Mammary epithelial cell (primary cell): Measurements from ENCODE around the gene ANXA6.

ENCODE experiments used
- EZH2 ChIP-seq: IDR thresholded peaks from 2 replicates; pipeline ENCODE4 v1.6.1; 2012; ENCODE audit warnings: low read length, inconsistent platforms, borderline replicate concordance
- TF ChIP-seq, protein P1 (sequence below), 2 donors: IDR thresholded peaks in 1 of 2; conservative IDR thresholded peaks in 1 of 2; 2 replicates each; pipeline ENCODE4 v1.5.1; 2011 to 2012; ENCODE audit warnings: inconsistent platforms in 2 of 2, low read length in 2 of 2, mild to moderate bottlenecking in 2 of 2, control low read depth in 1 of 2, low read depth in 1 of 2; ENCODE audit not compliant: insufficient read depth in 1 of 2; ENCODE audit errors: extremely low read depth in 1 of 2

- TF ChIP-seq, protein P1, sequence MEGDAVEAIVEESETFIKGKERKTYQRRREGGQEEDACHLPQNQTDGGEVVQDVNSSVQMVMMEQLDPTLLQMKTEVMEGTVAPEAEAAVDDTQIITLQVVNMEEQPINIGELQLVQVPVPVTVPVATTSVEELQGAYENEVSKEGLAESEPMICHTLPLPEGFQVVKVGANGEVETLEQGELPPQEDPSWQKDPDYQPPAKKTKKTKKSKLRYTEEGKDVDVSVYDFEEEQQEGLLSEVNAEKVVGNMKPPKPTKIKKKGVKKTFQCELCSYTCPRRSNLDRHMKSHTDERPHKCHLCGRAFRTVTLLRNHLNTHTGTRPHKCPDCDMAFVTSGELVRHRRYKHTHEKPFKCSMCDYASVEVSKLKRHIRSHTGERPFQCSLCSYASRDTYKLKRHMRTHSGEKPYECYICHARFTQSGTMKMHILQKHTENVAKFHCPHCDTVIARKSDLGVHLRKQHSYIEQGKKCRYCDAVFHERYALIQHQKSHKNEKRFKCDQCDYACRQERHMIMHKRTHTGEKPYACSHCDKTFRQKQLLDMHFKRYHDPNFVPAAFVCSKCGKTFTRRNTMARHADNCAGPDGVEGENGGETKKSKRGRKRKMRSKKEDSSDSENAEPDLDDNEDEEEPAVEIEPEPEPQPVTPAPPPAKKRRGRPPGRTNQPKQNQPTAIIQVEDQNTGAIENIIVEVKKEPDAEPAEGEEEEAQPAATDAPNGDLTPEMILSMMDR (conservative IDR thresholded peaks at IDR 0.05 in 1 of 2, IDR thresholded peaks at IDR 0.05 in 1 of 2; ENCODE audit: extremely low read depth in 1 of 2, insufficient read depth in 1 of 2, low read depth in 1 of 2, low read length in 2 of 2) = no peak
- no peak for TF ChIP-seq EZH2
These were observed 35.0 kb upstream of the ANXA6 start for GRCh38 chr5:151192626-151193025.
